Tongue (tissue), 2 donors: ENCODE results near the gene PLXNC1. TPM values are rescaled to one million over a fixed set of nuclear protein-coding genes. Genes with fewer than 3 reads are reported as not detected.

Experiments used
- DNase-seq: peaks from one replicate; pipeline ENCODE4 v3.0.0-alpha.2; 2015
- total RNA-seq: library from RNA; depleted of rRNA; stranded (reverse); fragments of >200 nt; gene quantifications from one replicate; pipeline ENCODE4 v1.2.3, GENCODE V29; 2014

Gene PLXNC1
- total RNA-seq, result 13.4 TPM

DNA sequence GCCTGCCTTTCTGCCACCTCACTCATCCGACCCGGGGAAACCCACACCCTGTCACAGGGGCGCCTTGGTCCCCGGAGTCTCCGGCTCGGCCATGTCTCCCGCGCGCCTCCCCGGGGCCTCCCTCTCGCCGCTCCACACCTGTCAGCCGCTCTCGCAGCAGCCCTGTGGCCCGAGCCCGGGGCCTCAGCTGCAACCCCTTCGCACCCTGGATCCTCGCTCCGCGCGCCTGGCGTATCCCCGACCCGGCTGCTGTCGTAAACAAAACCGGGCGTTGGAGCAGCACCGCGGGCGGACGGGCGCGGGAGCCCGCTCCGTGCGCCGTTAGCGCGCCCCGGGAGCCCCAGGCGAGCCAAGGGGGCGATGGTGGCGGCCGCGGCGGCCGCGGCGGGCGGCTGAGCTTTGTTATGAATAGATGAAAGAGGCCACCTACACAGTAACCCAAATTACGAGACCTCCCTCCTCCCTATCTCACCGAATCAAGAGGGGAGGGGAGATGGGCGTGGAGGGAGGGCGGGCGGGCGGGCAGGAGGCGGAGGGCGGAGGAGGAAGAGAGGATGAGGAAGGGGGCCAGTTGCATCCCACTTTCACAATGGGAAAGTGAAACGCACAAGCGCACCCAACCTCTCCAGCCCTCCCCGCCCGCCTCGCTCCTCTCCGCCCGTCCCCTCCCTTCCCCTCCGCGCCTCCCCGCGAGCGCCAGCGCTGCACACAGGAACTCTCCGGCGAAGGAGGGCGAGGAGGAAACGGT is at the start of gene PLXNC1:
Gene PLXNC1, plus strand, starts transcription at position 587 of the 748 bp plus-strand sequence. CDS start 395 bp downstream, outside the sequence.
- peak; percentile 72 for DNase-seq

- no peak for DNase-seq
Observed at GRCh38 chr12:94099191-94099590, 49.2 kb upstream of the PLXNC1 start.

GRCh38 chr12:94099632-94100031 is 48.7 kb upstream of the PLXNC1 start:
- peak; percentile 80 for DNase-seq

DNA sequence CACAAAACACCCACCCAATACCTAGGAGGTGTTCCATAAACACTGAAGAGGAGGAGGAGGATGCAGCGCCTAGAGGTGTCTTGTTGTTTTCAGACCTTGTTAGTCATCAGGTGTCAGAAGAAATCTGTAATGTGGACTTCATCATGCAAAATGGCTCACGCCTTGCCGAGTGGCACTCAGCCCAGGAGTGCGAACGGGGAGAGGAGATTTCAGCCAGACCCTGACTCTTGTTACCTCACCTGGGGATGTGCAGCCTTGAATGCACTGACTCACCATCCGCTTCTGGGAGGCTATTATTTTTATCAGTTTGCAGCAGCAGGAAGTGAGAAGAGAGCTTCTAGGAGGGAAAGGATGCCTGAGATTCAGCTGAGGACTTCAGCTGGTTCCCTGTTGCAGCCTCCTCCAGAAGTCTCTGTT is 48.2 kb upstream of the PLXNC1 start:
- DNase-seq, result peak; percentile 62

GRCh38 chr12:94100990-94101737 is 47.2 kb upstream of the PLXNC1 start:
- DNase-seq, result peak; percentile 91

- peak; percentile 95 for DNase-seq
Observed at GRCh38 chr12:94101738-94102660, 46.4 kb upstream of the PLXNC1 start.

- no peak for DNase-seq
Observed at GRCh38 chr12:94103986-94104385, 44.4 kb upstream of the PLXNC1 start.

DNA sequence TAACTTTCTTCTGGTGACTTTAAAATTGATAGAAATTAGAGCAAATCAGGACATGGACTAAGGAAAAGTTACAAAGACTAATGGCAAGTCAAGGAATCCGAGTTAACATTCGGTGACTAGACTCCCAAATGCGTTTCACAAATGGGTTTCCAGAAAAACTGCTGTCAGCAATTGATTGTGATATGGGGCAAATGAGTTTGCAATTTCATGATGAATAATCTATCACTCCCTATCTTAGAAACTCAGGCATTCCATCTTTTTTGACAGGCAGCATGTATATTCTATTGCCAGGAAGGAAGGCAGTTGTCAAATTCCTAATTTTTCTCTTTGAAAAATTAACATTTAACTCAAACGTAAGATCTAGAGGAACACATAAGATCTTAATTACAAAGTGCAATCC is 40.5 kb upstream of the PLXNC1 start:
- no peak for DNase-seq

DNA sequence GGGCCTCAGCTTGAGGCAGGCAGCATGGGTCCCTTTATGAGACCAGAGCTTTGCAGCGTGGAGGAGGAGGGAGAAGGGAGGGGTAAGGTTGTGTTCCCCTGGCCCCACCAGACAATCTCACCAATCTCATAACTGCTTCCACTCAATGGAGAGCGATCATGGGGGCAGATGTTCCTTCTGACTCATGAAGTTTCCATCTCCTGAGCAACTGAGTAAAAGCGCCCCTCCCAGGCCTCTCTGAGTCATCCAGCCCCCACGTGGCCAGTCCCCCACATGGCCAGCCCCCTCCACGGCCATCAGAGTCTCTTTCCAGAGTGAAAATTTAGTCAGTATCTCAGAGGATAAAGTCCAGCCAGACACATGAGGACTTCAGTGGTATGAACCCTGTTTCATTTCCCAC is 39.2 kb upstream of the PLXNC1 start:
- no peak for DNase-seq

DNA sequence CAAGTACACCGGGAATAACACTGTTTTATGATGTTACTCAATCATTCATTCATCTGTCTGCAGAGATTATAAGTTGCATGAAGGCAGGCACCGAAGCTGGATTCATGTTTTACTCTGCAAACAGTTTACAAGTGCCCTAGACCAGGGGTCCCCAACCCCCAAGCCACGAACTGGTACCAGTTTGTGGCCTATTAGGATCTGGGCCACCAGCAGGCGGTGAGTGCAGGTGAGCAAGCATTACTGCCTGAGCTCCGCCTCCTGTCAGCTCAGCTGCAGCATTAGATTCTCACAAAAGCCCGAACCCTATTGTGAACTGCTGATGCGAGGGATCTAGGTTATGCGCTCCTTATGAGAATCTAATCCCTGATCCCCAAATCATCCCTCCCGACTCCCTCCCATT is 38.1 kb upstream of the PLXNC1 start:
- no peak for DNase-seq

- no peak for DNase-seq
Observed at GRCh38 chr12:94111302-94111701, 37.1 kb upstream of the PLXNC1 start.

DNA sequence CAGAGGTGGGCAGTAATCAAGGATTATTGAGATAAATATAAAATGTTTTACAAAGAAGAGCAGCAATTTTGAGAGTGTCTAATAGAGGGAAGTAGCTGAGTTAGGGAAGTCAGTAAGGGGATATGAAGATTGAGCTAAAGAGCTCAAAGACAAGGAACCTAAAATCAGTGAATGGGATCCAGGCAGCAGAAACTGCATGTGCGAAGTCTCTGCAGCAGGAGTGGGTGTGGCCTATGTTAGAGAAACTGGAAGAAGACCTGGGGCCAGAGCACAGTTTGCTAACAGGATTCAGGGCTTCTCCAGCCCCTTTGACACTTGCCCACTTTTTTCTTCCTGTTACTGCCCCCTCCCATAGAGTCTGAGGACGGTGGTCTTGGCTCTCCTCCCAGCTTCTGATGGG is 36.3 kb upstream of the PLXNC1 start:
- no peak for DNase-seq

GRCh38 chr12:94114166-94114565 is 34.2 kb upstream of the PLXNC1 start:
- no peak for DNase-seq

GRCh38 chr12:94116191-94116590 is 32.2 kb upstream of the PLXNC1 start:
- no peak for DNase-seq

DNA sequence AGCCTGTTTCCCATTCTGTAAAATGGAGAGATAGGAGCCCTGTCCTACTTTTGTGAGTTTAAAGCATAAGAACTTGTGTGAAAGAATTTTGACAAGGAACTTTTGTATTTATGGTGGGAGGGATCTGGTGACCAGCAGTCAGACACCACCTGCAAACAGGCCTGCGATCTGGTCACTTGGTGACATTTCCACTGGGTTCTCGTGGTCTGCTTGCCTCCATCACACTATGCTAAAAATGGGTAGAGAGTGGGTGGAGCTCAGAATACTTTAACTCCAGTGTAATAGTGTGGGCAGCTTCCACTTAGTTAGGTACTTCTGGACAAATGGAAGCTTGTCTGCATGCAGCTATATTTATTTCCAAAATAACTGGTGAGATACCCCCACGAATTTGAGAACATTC is 26.5 kb upstream of the PLXNC1 start:
- DNase-seq, result no peak

- no peak for DNase-seq
Observed at GRCh38 chr12:94122591-94122990, 25.8 kb upstream of the PLXNC1 start.

GRCh38 chr12:94123127-94123526 is 25.2 kb upstream of the PLXNC1 start:
- no peak for DNase-seq

- DNase-seq, result no peak
Observed at GRCh38 chr12:94126067-94126466, 22.3 kb upstream of the PLXNC1 start.

- DNase-seq, result no peak
Observed at GRCh38 chr12:94127239-94128131, 20.9 kb upstream of the PLXNC1 start.

DNA sequence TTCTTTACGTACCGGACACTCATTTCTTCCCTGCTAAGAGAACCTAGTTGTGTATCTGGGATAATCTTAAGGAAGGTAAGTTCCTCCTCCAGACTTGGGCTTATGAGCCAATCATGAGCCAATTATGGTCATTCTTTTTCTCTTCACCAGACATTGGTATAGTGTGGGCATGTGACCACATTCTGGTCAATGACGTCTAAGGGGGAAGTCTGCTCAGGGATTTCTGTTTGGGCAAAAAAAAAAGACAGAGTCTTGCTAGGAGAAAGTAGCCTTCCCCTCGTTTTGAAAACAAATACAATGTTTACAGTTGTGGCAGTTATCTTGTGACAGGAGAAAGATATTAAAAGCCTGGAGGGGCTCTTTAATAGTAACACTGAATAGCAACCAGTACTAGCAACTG is 20.1 kb upstream of the PLXNC1 start:
- DNase-seq, result no peak

- peak; percentile 80 for DNase-seq
Observed at GRCh38 chr12:94133964-94134795, 14.2 kb upstream of the PLXNC1 start.
